Duodenal mucosa (tissue), 2 donors: ENCODE data around the gene CHAC1.
A peak's percentile ranks its signal among the peaks of the same experiment; 100 is the strongest.

Experiments used
- H3K27ac ChIP-seq: one replicate; pipeline ENCODE4 v1.7.0; 2013; ENCODE audit warnings: low read depth, low read length
- H3K27me3 ChIP-seq, 2 donors: one replicate each; pipeline ENCODE4 v1.7.0; 2013; ENCODE audit warnings: low read length in 2 of 2, control low read depth in 1 of 2; ENCODE audit not compliant: insufficient read depth in 2 of 2, control insufficient read depth in 1 of 2
- H3K36me3 ChIP-seq, 2 donors: one replicate each; pipeline ENCODE4 v1.7.0; 2013; ENCODE audit warnings: low read length in 2 of 2, control low read depth in 1 of 2; ENCODE audit not compliant: insufficient read depth in 2 of 2, control insufficient read depth in 1 of 2
- H3K4me1 ChIP-seq, 2 donors: one replicate each; pipeline ENCODE4 v1.7.0; 2013; ENCODE audit warnings: low read length in 2 of 2, control low read depth in 1 of 2; ENCODE audit not compliant: insufficient read depth in 2 of 2, control insufficient read depth in 1 of 2
- H3K4me3 ChIP-seq, 2 donors: one replicate each; pipeline ENCODE4 v1.7.0; 2013; ENCODE audit warnings: low read length in 2 of 2, low read depth in 1 of 2
- H3K9ac ChIP-seq, 2 donors: one replicate each; pipeline ENCODE4 v1.7.0; 2013; ENCODE audit warnings: low read length in 2 of 2, low read depth in 1 of 2
- H3K9me3 ChIP-seq, 2 donors: one replicate each; pipeline ENCODE4 v1.7.0; 2013; ENCODE audit warnings: low read length in 2 of 2, control low read depth in 1 of 2; ENCODE audit not compliant: control insufficient read depth in 1 of 2

CHAC1 gene

GRCh38 chr15:40937762-40938535, 15.3 kb upstream of the CHAC1 start:
- no peak overlapping the region for H3K4me3 ChIP-seq
- H3K36me3 ChIP-seq: peaks cover 0 to 8% of the 10 kb centered on the region in 2 donors
- H3K9me3 ChIP-seq: no peaks in the 10 kb centered on the region
- no peak overlapping the region for H3K9ac ChIP-seq
- no peak overlapping the region for H3K27ac ChIP-seq
- no peaks in the 10 kb centered on the region for H3K27me3 ChIP-seq
- H3K4me1 ChIP-seq: peaks cover 26 to 35% of the 10 kb centered on the region in 2 donors

GRCh38 chr15:40938536-40938870, 14.8 kb upstream of the CHAC1 start:
- Histone ChIP-seq H3K4me1 (peaks cover 25 to 34% of the 10 kb centered on the region in 2 donors), H3K9ac (no peak overlapping the region), H3K27me3 (no peaks in the 10 kb centered on the region), H3K4me3 (no peak overlapping the region), H3K9me3 (no peaks in the 10 kb centered on the region), H3K27ac (no peak overlapping the region), H3K36me3 (peaks cover 0 to 8% of the 10 kb centered on the region in 2 donors)

GRCh38 chr15:40940296-40940801, 12.9 kb upstream of the CHAC1 start:
- Histone ChIP-seq H3K9me3 (no peaks in the 10 kb centered on the region), H3K36me3 (peaks cover 0 to 6% of the 10 kb centered on the region in 2 donors), H3K27ac (peak overlapping the region; percentile 0), H3K9ac (no peak overlapping the region), H3K27me3 (no peaks in the 10 kb centered on the region), H3K4me3 (peak overlapping the region in 1 of 2 donors; percentile 7), H3K4me1 (peaks cover 24 to 32% of the 10 kb centered on the region in 2 donors)

GRCh38 chr15:40941068-40941527, 12.2 kb upstream of the CHAC1 start:
- H3K4me1 ChIP-seq: peaks cover 23 to 32% of the 10 kb centered on the region in 2 donors
- peak overlapping the region; percentile 17 for H3K27ac ChIP-seq
- peaks cover 0 to 4% of the 10 kb centered on the region in 2 donors for H3K36me3 ChIP-seq
- H3K27me3 ChIP-seq: no peaks in the 10 kb centered on the region
- H3K9ac ChIP-seq: peak overlapping the region; percentile 49 to 70
- H3K9me3 ChIP-seq: no peaks in the 10 kb centered on the region
- peak overlapping the region; percentile 57 to 61 for H3K4me3 ChIP-seq

GRCh38 chr15:40941528-40942336, 11.5 kb upstream of the CHAC1 start:
- Histone ChIP-seq H3K9me3 (no peaks in the 10 kb centered on the region), H3K4me1 (peaks cover 21 to 32% of the 10 kb centered on the region in 2 donors), H3K27ac (peak overlapping the region; percentile 74), H3K9ac (peak overlapping the region; percentile 65 to 70), H3K36me3 (no peaks in the 10 kb centered on the region), H3K27me3 (no peaks in the 10 kb centered on the region), H3K4me3 (peak overlapping the region; percentile 76 to 78)

- H3K4me1 ChIP-seq: peaks cover 21 to 32% of the 10 kb centered on the region in 2 donors
- no peaks in the 10 kb centered on the region for H3K36me3 ChIP-seq
- peak overlapping the region; percentile 74 for H3K27ac ChIP-seq
- peak overlapping the region; percentile 76 to 78 for H3K4me3 ChIP-seq
- H3K9ac ChIP-seq: peak overlapping the region; percentile 65 to 69
- H3K27me3 ChIP-seq: no peaks in the 10 kb centered on the region
- H3K9me3 ChIP-seq: no peaks in the 10 kb centered on the region
These were observed 10.9 kb upstream of the CHAC1 start for GRCh38 chr15:40942337-40942854.

- H3K4me1 ChIP-seq: peaks cover 21 to 32% of the 10 kb centered on the region in 2 donors
- H3K9ac ChIP-seq: peak overlapping the region in 1 of 2 donors; percentile 65
- no peak overlapping the region for H3K27ac ChIP-seq
- peak overlapping the region; percentile 76 to 78 for H3K4me3 ChIP-seq
- H3K9me3 ChIP-seq: no peaks in the 10 kb centered on the region
- H3K27me3 ChIP-seq: no peaks in the 10 kb centered on the region
- no peaks in the 10 kb centered on the region for H3K36me3 ChIP-seq
These were observed 10.4 kb upstream of the CHAC1 start for GRCh38 chr15:40942878-40943277.

GRCh38 chr15:40943764-40944365, 9.4 kb upstream of the CHAC1 start:
- H3K27me3 ChIP-seq: no peaks in the 10 kb centered on the region
- peaks cover 21 to 32% of the 10 kb centered on the region in 2 donors for H3K4me1 ChIP-seq
- H3K36me3 ChIP-seq: no peaks in the 10 kb centered on the region
- no peak overlapping the region for H3K4me3 ChIP-seq
- no peak overlapping the region for H3K27ac ChIP-seq
- H3K9me3 ChIP-seq: no peaks in the 10 kb centered on the region
- H3K9ac ChIP-seq: no peak overlapping the region

- Histone ChIP-seq H3K9ac (no peak overlapping the region), H3K27ac (no peak overlapping the region), H3K9me3 (no peaks in the 10 kb centered on the region), H3K27me3 (no peaks in the 10 kb centered on the region), H3K36me3 (no peaks in the 10 kb centered on the region), H3K4me3 (no peak overlapping the region), H3K4me1 (peaks cover 26 to 40% of the 10 kb centered on the region in 2 donors)
These were observed 8.6 kb upstream of the CHAC1 start for GRCh38 chr15:40944510-40945296.
